Panc1 (cell line): ENCODE data around the gene FOSL2. TPM values are rescaled to one million over a fixed set of nuclear protein-coding genes. Genes with fewer than 3 reads are reported as not detected.

Experiments
- ATAC-seq: fragments of 200-7000 bp; cut with Tn5 transposase; 2 replicates; pipeline ENCODE4 v1.9.1; 2020; ENCODE audit warnings: mild to moderate bottlenecking, moderate library complexity
- BruUV-seq: library from RNA; stranded (reverse); fragments of 400-500 nt; replicated peaks from 2 replicates; lab custom pipeline; 2021; lab: Mats Ljungman, UMichigan
- CTCF ChIA-PET: fragments of 300-600 bp; sonication (Branson Sonifier 250); formaldehyde crosslinking; loops from one replicate; lab custom pipeline; 2022; ENCODE audit warnings: antibody characterized with exemption; lab: Charles Lee
- POLR2A ChIA-PET: fragments of 300-600 bp; sonication (Branson Sonifier 250); formaldehyde crosslinking; loops from one replicate; lab custom pipeline; 2022; ENCODE audit warnings: antibody characterized with exemption; lab: Charles Lee
- DNase-seq: peaks from one replicate; pipeline ENCODE4 v3.0.0-alpha.2; 2010; ENCODE audit warnings: low read depth, low spot score
- H3K27ac ChIP-seq: 2 replicates; pipeline ENCODE4 v1.5.1; 2011; ENCODE audit warnings: mild to moderate bottlenecking, low read length, inconsistent platforms
- H3K27me3 ChIP-seq: fragments of 200-500 bp; sonication (Bioruptor generic); 2 replicates; pipeline ENCODE4 v1.6.0; 2014; ENCODE audit warnings: low read length, inconsistent platforms; ENCODE audit not compliant: control insufficient read depth, insufficient read depth
- H3K36me3 ChIP-seq: fragments of 200-500 bp; sonication (Bioruptor generic); 2 replicates; pipeline ENCODE4 v1.5.1; 2014; ENCODE audit warnings: inconsistent platforms, mild to moderate bottlenecking, low read length, moderate library complexity; ENCODE audit not compliant: control insufficient read depth, insufficient read depth
- H3K4me1 ChIP-seq: 2 replicates; pipeline ENCODE4 v1.5.1; 2011; ENCODE audit warnings: inconsistent platforms, mild to moderate bottlenecking, low read length, moderate library complexity; ENCODE audit not compliant: control insufficient read depth, insufficient read depth
- H3K4me3 ChIP-seq, 2 experiments: 2 replicates each; pipeline ENCODE4 v1.5.1; 2011 to 2012; ENCODE audit warnings: low read depth in 2 of 2, low read length in 2 of 2, mild to moderate bottlenecking in 2 of 2, inconsistent platforms in 1 of 2, moderate library complexity in 1 of 2
- H3K9me3 ChIP-seq: fragments of 200-500 bp; sonication (Bioruptor generic); 2 replicates; pipeline ENCODE4 v1.5.1; 2014; ENCODE audit warnings: low read depth, mild to moderate bottlenecking, inconsistent platforms, low read length, moderate library complexity; ENCODE audit not compliant: control insufficient read depth, insufficient read depth
- POLR2AphosphoS5 ChIP-seq: IDR thresholded peaks from 2 replicates; pipeline ENCODE4 v1.6.1; 2012; ENCODE audit warnings: mild to moderate bottlenecking, low read depth, low read length, moderate library complexity
- REST ChIP-seq, 2 experiments: IDR thresholded peaks; 2 replicates each; pipeline ENCODE4 v1.6.1; 2011 to 2012; ENCODE audit warnings: low read depth in 2 of 2, control low read depth in 1 of 2, low read length in 1 of 2, mild to moderate bottlenecking in 1 of 2, moderate library complexity in 1 of 2; ENCODE audit not compliant: insufficient read depth in 1 of 2
- SIN3A ChIP-seq: IDR thresholded peaks from 2 replicates; pipeline ENCODE4 v1.6.1; 2012; ENCODE audit warnings: low read depth, mild to moderate bottlenecking, low read length, moderate library complexity, borderline replicate concordance; ENCODE audit not compliant: insufficient read depth
- TCF7L2 ChIP-seq: IDR thresholded peaks from 2 replicates; pipeline ENCODE4 v1.6.1; 2011; ENCODE audit warnings: mild to moderate bottlenecking, low read depth, low read length, inconsistent platforms
- in situ Hi-C: cut with HindIII; loops from 2 replicates; pipeline ENCODE4 v1.10.0; 2016; ENCODE audit warnings: low sequenced_read_pairs, low pct_unique_long_range_greater_than_20kb
- intact Hi-C: fragments of 100-400 bp; cut with micrococcal nuclease; formaldehyde crosslinking; loops from one replicate; pipeline ENCODE4 v1.10.0; 2022; ENCODE audit not compliant: unreplicated experiment
- total RNA-seq: library from RNA; stranded (reverse); gene quantifications from one replicate; pipeline ENCODE4 v1.2.1, GENCODE V29; 2021; ENCODE audit not compliant: unreplicated experiment
- TF ChIP-seq, protein P1 (sequence below): fragments of 450-650 bp; IDR thresholded peaks from 2 replicates; pipeline ENCODE4 v1.5.1; 2017; ENCODE audit warnings: mild to moderate bottlenecking

The FOSL2 gene
- total RNA-seq, 1 experiment from 2014 or later: 29.0 TPM

DNA sequence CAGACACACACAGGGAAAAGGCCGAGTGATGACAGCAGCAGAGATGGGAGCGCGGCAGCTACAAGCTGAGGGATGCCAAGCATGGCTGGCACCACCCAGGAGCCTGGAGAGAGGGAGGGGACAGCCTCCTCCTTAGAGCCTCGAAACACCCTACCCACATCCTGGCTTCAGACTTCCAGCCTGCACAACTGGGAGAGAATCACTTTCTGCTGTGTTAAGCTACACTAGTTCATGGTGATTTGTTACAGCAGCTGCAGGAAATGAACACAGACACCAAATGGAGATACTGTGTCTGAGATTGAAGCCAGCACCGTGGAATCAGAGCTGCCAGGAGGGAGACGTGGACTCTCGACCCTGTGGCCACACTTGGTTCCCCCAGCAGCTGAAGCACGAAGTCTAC is 27.5 kb upstream of the FOSL2 start:
- no peaks in the 10 kb centered on the region; the same call in 1 of the 2 replicates for H3K4me1 ChIP-seq
- no peak overlapping the region for H3K4me3 ChIP-seq
- no peaks in the 10 kb centered on the region for H3K36me3 ChIP-seq
- in situ Hi-C loops (no loop called here), intact Hi-C loops (no loop called here)
- no peak for TF ChIP-seq SIN3A
- TF ChIP-seq, protein P1, sequence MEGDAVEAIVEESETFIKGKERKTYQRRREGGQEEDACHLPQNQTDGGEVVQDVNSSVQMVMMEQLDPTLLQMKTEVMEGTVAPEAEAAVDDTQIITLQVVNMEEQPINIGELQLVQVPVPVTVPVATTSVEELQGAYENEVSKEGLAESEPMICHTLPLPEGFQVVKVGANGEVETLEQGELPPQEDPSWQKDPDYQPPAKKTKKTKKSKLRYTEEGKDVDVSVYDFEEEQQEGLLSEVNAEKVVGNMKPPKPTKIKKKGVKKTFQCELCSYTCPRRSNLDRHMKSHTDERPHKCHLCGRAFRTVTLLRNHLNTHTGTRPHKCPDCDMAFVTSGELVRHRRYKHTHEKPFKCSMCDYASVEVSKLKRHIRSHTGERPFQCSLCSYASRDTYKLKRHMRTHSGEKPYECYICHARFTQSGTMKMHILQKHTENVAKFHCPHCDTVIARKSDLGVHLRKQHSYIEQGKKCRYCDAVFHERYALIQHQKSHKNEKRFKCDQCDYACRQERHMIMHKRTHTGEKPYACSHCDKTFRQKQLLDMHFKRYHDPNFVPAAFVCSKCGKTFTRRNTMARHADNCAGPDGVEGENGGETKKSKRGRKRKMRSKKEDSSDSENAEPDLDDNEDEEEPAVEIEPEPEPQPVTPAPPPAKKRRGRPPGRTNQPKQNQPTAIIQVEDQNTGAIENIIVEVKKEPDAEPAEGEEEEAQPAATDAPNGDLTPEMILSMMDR: no peak
- no peak for TF ChIP-seq REST (IDR thresholded peaks at IDR 0.05; ENCODE audit: insufficient read depth in 1 of 2, low read depth in 2 of 2, low read length in 1 of 2)
- TF ChIP-seq POLR2AphosphoS5: no peak
- TF ChIP-seq TCF7L2: no peak
- CTCF ChIA-PET: no interaction called here
- no peaks in the 10 kb centered on the region for H3K9me3 ChIP-seq
- BruUV-seq: no TSS peak
- POLR2A ChIA-PET: no interaction called here
- DNase-seq (no peak), ATAC-seq (no peak)
- H3K27ac ChIP-seq: no peak overlapping the region
- H3K27me3 ChIP-seq: no peaks in the 10 kb centered on the region

- Histone ChIP-seq H3K4me3 (no peak overlapping the region), H3K27me3 (no peaks in the 10 kb centered on the region), H3K36me3 (no peaks in the 10 kb centered on the region), H3K9me3 (no peaks in the 10 kb centered on the region), H3K27ac (no peak overlapping the region), H3K4me1 (no peaks in the 10 kb centered on the region; the same call in 1 of the 2 replicates)
- ChIA-PET CTCF (no interaction called here), POLR2A (no interaction called here)
- intact Hi-C loops: no loop called here
- TF ChIP-seq REST (IDR thresholded peaks at IDR 0.05; ENCODE audit: insufficient read depth in 1 of 2, low read depth in 2 of 2, low read length in 1 of 2) (no peak), POLR2AphosphoS5 (no peak), TCF7L2 (no peak)
- TF ChIP-seq, protein P1: no peak
- no TSS peak for BruUV-seq
- no peak for DNase-seq
- no peak for ATAC-seq
- in situ Hi-C loops: no loop called here
Observed at GRCh38 chr2:28366149-28366495, 26.5 kb upstream of the FOSL2 start.
